Astrocyte of the hippocampus (primary cell): ENCODE measurements around the gene SREK1IP1.

ENCODE experiments used
- DNase-seq: peaks from one replicate; pipeline ENCODE4 v3.0.0; 2011; ENCODE audit warnings: low read depth, low spot score

Gene SREK1IP1

DNA sequence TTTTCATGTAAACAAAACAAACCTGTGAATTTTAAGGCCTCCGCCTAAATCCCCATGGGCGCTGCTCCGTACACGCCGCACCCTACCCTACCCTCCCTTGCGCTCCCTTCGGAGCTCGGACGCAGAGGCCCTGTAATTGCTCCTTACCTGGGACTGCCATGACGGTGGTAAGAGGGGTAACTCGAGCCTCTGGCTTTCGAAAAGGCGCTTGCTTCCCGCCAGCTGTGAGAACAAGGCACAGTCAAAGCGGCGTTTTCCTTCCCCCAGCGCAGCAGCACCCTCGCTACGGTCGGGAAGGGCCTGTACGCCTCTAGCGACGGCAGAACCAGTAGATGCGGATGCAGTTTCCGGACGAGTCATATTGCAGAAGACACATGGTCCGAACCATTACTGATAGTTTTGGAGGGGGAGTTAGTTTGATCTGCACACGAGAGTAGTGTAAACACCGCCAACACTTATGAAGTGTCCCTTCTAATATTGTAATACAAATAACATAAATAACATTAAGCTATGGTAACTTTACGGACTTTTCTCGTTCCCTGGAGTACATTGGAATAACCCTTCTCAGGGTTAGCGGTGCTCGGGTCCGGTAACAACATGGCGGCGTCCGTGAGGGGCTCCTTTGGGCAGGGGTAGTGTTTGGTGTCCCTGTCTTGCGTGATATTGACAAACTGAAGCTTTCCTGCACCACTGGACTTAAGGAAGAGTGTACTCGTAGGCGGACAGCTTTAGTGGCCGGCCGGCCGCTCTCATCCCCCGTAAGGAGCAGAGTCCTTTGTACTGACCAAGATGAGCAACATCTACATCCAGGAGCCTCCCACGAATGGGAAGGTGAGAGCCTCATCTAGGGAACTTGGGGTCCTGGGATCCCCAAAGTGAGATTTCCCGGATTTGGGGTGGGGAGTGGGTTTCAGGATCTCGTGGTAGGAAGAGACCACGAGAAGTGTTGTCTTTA, at the start of gene SREK1IP1, which contains the start of gene CWC27:
TSS of gene SREK1IP1 (minus strand) at position 334 of the 955 bp plus-strand sequence. CDS start at position 160, 174 bp downstream.
TSS of gene CWC27 (plus strand) at position 573 of the 955 bp plus-strand sequence. CDS start at position 790, 217 bp downstream.
- peak; percentile 95 for DNase-seq

DNA sequence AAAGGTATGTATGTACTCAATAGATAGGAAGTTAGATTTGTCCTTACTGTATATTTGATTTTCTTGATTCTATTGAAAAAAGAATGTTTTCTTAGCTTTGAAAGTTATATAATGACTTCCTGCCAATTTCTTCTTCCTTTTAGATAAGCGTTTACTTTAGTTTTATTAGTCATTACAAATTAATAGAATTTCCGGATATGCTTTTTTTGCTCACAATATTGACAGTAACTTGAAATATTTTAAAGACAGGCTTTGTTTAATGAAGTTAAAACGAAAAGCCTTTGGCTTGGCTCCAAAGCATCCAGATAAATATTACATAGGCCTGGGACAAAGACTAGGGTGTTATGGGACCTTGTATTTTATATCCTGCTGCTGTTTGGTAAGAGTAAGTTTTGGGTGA, 49.8 kb upstream of the SREK1IP1 start:
- no peak for DNase-seq

DNA sequence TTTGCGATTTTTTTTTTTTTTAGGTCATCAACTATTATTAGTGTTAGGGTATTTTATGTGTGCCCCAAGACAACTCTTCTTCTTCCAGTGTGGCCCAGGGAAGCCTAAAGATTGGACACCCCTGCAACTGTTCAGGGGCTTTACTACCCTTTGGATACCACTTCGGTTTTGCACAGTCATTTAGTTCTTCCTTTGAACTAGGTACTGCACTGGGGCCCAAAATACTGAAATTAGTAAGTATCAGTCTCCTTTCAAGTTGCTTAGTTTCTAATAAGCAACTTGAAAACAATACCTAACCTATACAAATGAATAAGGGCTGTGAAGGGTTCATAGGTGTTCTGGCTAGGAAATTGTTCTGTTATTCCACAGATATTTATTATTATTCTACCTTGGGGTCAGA, 45.6 kb upstream of the SREK1IP1 start:
- no peak for DNase-seq

DNA sequence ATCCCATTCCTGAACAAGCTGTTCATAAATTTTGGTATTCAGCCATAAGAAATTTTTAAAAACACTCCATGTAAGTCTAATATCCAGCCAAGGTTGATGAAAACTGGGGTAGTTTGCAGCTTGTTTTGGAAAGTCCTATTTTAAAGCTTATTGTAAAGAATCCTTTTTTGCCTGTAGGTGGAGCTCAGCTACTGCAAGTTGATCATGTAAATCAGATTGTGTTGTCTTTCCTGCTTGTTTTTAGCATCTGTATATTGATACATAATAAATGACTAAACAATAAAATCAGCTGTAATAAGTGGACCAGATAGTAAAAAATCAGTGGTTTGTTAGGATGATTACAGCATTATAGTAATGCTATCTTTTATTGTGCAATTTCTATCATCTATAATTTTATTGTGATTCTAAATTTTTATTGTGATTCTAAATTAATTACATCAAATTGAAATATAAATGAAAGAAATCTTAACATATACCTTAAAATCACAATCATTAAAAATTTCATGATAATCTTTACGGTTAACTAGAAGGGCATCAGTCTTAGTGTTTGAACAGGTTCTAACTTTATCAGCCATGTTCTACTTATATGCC, 42.7 kb upstream of the SREK1IP1 start:
- peak; percentile 62 for DNase-seq

GRCh38 chr5:64807520-64807919, 39.0 kb upstream of the SREK1IP1 start:
- peak; percentile 35 for DNase-seq

GRCh38 chr5:64806537-64806936, 38.0 kb upstream of the SREK1IP1 start:
- DNase-seq, result no peak

DNA sequence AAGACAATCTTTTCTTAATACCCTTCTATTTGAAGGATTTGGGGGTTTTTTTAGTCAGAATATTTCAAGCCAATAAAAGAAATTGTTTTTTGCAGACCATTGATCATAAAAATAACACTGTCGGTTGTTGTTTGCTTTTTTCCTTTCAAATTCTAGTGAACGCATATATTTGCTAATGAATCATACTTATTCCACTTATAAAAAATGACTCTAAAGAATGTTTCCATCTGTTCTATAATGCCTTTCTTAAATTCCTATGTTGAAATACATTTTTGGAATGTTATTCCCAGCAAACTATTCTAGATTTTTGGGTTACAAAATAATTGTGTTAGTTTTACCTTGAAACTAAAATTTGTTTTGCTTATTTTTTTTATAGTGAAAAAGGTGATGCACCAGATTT, 32.4 kb upstream of the SREK1IP1 start:
- DNase-seq, result no peak

DNA sequence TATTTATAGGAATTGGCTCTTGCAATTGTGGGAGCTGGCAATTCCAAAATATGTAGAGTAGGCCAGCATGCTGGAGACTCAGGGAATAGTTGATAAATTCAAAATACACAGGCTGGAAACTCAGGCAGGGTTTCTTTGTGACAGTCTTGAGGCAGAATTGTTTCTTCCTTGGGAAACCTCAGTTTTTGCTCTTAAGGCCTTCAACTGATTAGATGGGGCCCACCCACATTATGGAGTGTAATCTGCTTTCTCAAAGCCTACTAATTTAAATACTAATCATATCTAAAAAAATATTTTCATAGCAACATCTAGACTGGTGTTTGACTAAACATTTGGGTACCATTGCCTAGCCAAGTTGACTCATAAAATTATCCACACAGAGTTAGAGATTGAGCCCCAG, 27.8 kb upstream of the SREK1IP1 start:
- DNase-seq, result no peak

DNA sequence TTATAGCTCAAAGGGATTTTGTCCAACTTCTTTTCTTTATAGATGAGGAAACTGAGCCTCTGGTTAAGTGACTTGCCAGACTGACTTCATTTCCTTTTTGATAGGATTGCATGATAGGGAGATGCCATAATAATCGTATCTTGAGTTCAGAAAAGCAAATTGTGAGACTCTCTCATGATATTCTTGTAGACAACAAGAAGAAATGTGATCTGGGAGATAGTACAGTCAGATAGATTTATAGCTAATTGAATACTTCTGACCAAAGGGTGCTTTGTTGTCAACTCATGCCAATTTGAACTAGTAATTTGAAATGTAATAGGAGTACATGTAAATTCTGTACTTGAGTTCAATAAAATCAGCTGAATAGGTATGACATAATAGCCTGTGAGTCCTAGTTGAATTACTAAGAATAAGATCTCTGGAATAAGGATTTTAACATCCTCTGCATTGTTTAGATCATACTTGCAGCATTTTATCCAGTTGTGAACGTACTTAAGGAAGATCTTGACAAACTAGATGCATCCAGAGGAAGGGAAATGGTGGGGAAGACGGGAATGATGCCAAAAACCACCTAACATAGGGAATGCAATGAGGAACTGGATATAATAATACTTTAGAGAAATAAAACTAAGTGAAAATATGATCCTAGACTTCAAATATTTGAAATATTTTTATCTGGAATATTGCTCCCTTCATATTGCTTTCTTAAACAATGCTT, 25.7 kb upstream of the SREK1IP1 start:
- DNase-seq, result no peak

DNA sequence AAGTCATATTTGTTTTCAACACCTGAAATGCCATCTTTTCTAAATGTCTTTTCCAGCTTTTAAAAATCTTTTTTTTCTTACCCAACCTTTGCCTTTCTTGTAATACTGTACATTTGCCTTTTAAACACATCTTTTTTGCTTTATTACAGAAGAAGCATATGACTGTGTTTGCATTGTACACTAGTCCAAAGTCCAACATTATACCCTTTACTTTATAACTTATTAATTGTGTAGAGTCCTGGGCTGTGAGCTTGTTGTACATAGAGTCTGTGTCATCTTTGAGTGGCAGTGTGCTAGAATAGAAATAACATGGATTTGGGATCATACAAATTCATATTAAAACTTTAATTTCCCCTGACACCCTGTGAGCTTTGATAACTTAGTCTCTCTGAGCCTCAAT, 24.0 kb upstream of the SREK1IP1 start:
- no peak for DNase-seq

DNA sequence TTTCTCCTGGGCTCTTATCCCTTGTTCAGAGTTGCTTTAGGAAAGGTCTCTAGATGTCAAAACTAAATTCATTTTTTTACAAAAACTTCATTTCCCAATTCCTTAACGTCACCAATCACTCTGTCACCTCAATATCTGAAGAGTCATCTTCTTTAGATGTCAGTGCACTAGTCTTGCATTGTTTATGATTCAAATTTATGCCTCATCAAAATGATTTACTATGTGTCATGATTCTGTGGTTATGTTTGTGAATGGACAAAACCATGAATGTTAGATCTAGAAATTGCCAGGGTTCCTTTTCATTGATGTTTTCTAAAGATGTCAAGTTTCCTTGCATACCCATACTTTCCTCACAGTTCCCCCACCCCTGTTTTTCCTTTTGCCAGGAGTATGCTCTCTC, 21.7 kb upstream of the SREK1IP1 start:
- no peak for DNase-seq

GRCh38 chr5:64789457-64789856, 21.0 kb upstream of the SREK1IP1 start:
- peak; percentile 14 for DNase-seq

DNA sequence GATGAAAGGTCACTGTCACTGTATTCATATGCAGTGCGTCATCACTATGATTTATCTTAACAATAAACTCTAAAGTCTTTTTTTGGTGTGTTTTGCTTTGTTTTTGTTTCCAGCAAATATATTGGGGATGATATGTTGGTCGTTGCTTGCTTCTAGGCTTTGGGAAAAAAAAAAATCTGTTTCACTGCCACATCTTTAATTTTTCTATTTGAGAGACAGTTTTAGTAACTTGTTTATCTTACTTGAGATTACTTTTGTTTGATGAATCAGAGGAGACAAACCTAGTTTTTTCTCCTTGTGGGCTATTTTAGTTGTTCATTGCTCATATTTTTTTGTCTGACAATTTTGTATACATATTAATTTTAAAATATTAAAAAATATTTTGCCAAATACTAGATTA, 19.7 kb upstream of the SREK1IP1 start:
- no peak for DNase-seq

GRCh38 chr5:64786372-64786771, 17.9 kb upstream of the SREK1IP1 start:
- DNase-seq, result no peak

GRCh38 chr5:64784451-64785025, 16.0 kb upstream of the SREK1IP1 start:
- DNase-seq, result peak; percentile 86

- no peak for DNase-seq
Observed at GRCh38 chr5:64775291-64775690, 6.8 kb upstream of the SREK1IP1 start.

- no peak for DNase-seq
Observed at GRCh38 chr5:64773533-64773932, 5.0 kb upstream of the SREK1IP1 start.

GRCh38 chr5:64771736-64772135, 3.2 kb upstream of the SREK1IP1 start:
- no peak for DNase-seq

- DNase-seq, result no peak
Observed at GRCh38 chr5:64769855-64770254, 1.4 kb upstream of the SREK1IP1 start.

- DNase-seq, result no peak
Observed at GRCh38 chr5:64767959-64768357, 533 bp downstream of the SREK1IP1 start.

GRCh38 chr5:64766941-64767340, 1.6 kb downstream of the SREK1IP1 start:
- DNase-seq, result no peak
